GM12878 (cell line): ENCODE measurements around the gene DCLRE1C. TPM values are rescaled to one million over a fixed set of nuclear protein-coding genes. Genes with fewer than 3 reads are reported as not detected.

Source experiments
- HDAC2 ChIP-seq: fragments of 200-600 bp; sonication (generic); IDR thresholded peaks from 2 replicates; pipeline ENCODE4 v1.6.1; 2017
- MEF2A ChIP-seq: IDR thresholded peaks from 2 replicates; pipeline ENCODE4 v1.6.1; 2011; ENCODE audit warnings: low read depth, mild to moderate bottlenecking, low read length, moderate library complexity; ENCODE audit not compliant: insufficient read depth
- MYB ChIP-seq: fragments of 150-350 bp; IDR thresholded peaks from 2 replicates; pipeline ENCODE4 v1.6.1; 2014; ENCODE audit warnings: mild to moderate bottlenecking, low read depth, low read length, borderline replicate concordance
- ZBTB4 ChIP-seq: fragments of 450-650 bp; formaldehyde crosslinking; IDR thresholded peaks from 2 replicates; pipeline ENCODE4 v1.4.0; 2022; ENCODE audit warnings: mild to moderate bottlenecking, moderate library complexity
- polyA plus RNA-seq, 11 experiments: library from polyadenylated mRNA; depleted of rRNA in 4 of 11; unstranded in 6 of 11; stranded (reverse) in 5 of 11; fragments of >200 nt; fragmentation: Nextera tagmentation in 4 of 11; fragmentation: Illumina TruSeq in 1 of 11; extraction: Ambion mirVana in 4 of 11; extraction: Trizol in 1 of 11; gene quantifications; 1 replicate in 1 of 11; 2 replicates in 10 of 11; pipeline versions ENCODE4 v1.2.1 to v1.2.3, GENCODE V29; 2011 to 2016; ENCODE audit warnings: inconsistent platforms in 2 of 11, missing spikeins in 2 of 11, low read depth in 1 of 11
- total RNA-seq, 4 experiments: library from RNA; depleted of rRNA in 3 of 4; stranded (reverse); fragments of >200 nt in 3 of 4; fragmentation: Illumina TruSeq in 1 of 4; extraction: Trizol in 1 of 4; gene quantifications; 2 replicates each; pipeline versions ENCODE4 v1.2.1 to v1.2.3, GENCODE V29; 2013 to 2021
- TF ChIP-seq, protein P1 (sequence below): fragments of 450-650 bp; IDR thresholded peaks from 2 replicates; pipeline ENCODE4 v1.6.1; 2017; ENCODE audit warnings: mild to moderate bottlenecking, moderate library complexity

The DCLRE1C gene
- total and polyA plus RNA-seq, 10 of the 15 experiments (the other 5 are each of a cell fraction or from before 2014, with no cell fraction given) = 15.7 to 43.4 (median 26.0) TPM

DNA sequence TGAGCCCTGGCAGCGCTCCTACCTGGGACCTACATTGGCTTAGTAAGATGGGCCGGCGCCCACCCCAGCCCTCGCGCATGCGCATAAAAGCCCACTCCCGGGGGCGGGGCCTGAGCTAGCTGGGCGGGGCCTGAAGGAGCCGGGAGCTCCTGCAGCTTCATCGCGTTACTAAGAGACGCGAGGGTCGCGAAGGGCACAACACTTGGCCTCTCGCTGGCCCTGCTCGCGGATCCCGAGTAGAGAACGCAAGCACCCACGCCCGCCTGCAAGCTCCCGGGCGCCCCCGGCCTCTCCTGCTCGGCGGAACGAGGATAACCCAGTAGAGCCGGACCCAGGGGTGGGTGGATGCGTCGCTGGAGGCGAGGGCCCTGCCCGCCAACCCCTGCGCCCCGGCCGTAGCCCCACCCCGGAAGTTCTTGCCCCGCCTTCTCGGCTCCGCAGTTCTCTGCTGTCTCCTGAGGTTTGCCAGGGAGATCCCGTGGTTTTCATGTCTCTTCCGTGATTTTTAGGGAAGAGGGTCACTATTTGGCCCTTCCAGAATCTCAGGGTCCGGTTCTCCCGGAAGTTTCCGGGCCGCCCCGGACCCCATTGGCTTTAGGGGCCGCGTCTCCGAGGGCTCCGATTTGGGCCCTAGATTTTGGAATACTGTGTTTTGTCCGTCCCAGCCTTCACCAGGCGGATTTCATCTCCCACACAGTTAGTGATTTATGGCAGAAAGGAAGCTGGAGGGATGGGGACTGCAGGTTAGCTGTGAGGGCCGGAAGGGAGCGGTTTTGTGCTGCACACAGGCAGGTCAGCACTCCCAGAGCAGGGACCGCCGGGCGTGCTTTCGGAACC lies 5.5 kb upstream of the DCLRE1C start, which contains the start of gene MEIG1 (continued):
- TF ChIP-seq ZBTB4 (CRISPR knock-in tag) (no peak), MEF2A (no peak), HDAC2 (no peak), MYB (no peak)
- TF ChIP-seq, protein P1, sequence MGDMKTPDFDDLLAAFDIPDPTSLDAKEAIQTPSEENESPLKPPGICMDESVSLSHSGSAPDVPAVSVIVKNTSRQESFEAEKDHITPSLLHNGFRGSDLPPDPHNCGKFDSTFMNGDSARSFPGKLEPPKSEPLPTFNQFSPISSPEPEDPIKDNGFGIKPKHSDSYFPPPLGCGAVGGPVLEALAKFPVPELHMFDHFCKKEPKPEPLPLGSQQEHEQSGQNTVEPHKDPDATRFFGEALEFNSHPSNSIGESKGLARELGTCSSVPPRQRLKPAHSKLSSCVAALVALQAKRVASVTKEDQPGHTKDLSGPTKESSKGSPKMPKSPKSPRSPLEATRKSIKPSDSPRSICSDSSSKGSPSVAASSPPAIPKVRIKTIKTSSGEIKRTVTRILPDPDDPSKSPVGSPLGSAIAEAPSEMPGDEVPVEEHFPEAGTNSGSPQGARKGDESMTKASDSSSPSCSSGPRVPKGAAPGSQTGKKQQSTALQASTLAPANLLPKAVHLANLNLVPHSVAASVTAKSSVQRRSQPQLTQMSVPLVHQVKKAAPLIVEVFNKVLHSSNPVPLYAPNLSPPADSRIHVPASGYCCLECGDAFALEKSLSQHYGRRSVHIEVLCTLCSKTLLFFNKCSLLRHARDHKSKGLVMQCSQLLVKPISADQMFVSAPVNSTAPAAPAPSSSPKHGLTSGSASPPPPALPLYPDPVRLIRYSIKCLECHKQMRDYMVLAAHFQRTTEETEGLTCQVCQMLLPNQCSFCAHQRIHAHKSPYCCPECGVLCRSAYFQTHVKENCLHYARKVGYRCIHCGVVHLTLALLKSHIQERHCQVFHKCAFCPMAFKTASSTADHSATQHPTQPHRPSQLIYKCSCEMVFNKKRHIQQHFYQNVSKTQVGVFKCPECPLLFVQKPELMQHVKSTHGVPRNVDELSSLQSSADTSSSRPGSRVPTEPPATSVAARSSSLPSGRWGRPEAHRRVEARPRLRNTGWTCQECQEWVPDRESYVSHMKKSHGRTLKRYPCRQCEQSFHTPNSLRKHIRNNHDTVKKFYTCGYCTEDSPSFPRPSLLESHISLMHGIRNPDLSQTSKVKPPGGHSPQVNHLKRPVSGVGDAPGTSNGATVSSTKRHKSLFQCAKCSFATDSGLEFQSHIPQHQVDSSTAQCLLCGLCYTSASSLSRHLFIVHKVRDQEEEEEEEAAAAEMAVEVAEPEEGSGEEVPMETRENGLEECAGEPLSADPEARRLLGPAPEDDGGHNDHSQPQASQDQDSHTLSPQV = no peak
